ENCODE data around the gene TMEM53.

Gene TMEM53

GRCh38 chr1:44606701-44607281 is 67.5 kb downstream of the TMEM53 start (continued):
- TF ChIP-seq, protein P1, sequence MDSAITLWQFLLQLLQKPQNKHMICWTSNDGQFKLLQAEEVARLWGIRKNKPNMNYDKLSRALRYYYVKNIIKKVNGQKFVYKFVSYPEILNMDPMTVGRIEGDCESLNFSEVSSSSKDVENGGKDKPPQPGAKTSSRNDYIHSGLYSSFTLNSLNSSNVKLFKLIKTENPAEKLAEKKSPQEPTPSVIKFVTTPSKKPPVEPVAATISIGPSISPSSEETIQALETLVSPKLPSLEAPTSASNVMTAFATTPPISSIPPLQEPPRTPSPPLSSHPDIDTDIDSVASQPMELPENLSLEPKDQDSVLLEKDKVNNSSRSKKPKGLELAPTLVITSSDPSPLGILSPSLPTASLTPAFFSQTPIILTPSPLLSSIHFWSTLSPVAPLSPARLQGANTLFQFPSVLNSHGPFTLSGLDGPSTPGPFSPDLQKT (IDR thresholded peaks at IDR 0.05; ENCODE audit: borderline replicate concordance, low read depth, low read length): no peak
- TF ChIP-seq SP3 (tag by site-specific recombination; IDR thresholded peaks at IDR 0.05) (no peak), SCRT2 (tag by site-specific recombination; IDR thresholded peaks at IDR 0.05) (no peak), ZNF555 (tag by site-specific recombination; conservative IDR thresholded peaks at IDR 0.05) (no peak)
- TF ChIP-seq, protein P2, sequence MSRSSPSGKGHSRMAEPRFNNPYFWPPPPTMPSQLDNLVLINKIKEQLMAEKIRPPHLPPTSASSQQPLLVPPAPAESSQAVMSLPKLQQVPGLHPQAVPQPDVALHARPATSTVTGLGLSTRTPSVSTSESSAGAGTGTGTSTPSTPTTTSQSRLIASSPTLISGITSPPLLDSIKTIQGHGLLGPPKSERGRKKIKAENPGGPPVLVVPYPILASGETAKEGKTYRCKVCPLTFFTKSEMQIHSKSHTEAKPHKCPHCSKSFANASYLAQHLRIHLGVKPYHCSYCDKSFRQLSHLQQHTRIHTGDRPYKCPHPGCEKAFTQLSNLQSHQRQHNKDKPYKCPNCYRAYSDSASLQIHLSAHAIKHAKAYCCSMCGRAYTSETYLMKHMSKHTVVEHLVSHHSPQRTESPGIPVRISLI (tag by site-specific recombination; IDR thresholded peaks at IDR 0.05): no peak

GRCh38 chr1:44605914-44606615 is 68.2 kb downstream of the TMEM53 start:
- POLR2A ChIA-PET: no interaction called here
- no peak for TF ChIP-seq ZFHX2 (tag by site-specific recombination; conservative IDR thresholded peaks at IDR 0.05)
- TF ChIP-seq FEZF1 (tag by site-specific recombination; IDR thresholded peaks at IDR 0.05): no peak
- TF ChIP-seq, protein P3, sequence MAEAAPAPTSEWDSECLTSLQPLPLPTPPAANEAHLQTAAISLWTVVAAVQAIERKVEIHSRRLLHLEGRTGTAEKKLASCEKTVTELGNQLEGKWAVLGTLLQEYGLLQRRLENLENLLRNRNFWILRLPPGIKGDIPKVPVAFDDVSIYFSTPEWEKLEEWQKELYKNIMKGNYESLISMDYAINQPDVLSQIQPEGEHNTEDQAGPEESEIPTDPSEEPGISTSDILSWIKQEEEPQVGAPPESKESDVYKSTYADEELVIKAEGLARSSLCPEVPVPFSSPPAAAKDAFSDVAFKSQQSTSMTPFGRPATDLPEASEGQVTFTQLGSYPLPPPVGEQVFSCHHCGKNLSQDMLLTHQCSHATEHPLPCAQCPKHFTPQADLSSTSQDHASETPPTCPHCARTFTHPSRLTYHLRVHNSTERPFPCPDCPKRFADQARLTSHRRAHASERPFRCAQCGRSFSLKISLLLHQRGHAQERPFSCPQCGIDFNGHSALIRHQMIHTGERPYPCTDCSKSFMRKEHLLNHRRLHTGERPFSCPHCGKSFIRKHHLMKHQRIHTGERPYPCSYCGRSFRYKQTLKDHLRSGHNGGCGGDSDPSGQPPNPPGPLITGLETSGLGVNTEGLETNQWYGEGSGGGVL (tag by site-specific recombination; IDR thresholded peaks at IDR 0.05): no peak
- no peak for TF ChIP-seq ZIC2 (tag by site-specific recombination; IDR thresholded peaks at IDR 0.05)
- TF ChIP-seq ZNF530 (tag by site-specific recombination; IDR thresholded peaks at IDR 0.05; ENCODE audit: low read depth): no peak
- no peak for TF ChIP-seq ZBTB1 (tag by site-specific recombination; IDR thresholded peaks at IDR 0.05)
- TF ChIP-seq ZNF341 (tag by site-specific recombination; IDR thresholded peaks at IDR 0.05; ENCODE audit: low read depth): 0 out of 2 replicates have a peak, but pooled peaks have one; percentile 12
- TF ChIP-seq ATF2 (tag by site-specific recombination; IDR thresholded peaks at IDR 0.05; ENCODE audit: low read depth): no peak; the same call in 1 of the 2 replicates
- TF ChIP-seq SP3 (tag by site-specific recombination; IDR thresholded peaks at IDR 0.05): no peak
- TF ChIP-seq ZNF366 (tag by site-specific recombination; conservative IDR thresholded peaks at IDR 0.05): 0 out of 2 replicates have a peak, but pooled peaks have one; percentile 20
- CTCF ChIA-PET: interaction anchor here (0.6 to 6.4 kb wide), 4 partner anchors 46 to 601 kb away, joined by 3 to 85 read pairs (median 6); no protein-coding TSS in a partner anchor
- peaks cover 19% of the 10 kb centered on the region for H3K4me1 ChIP-seq (ENCODE audit: control insufficient read depth, insufficient read depth, low read length)
- H3K9me3 ChIP-seq (ENCODE audit: control insufficient read depth, insufficient read depth, low read depth, low read length): no peaks in the 10 kb centered on the region
- H3K27ac ChIP-seq (ENCODE audit: extremely low read depth, low read depth, low read length): no peak overlapping the region
- no peaks in the 10 kb centered on the region for H3K36me3 ChIP-seq (ENCODE audit: control insufficient read depth in 2 of 2, insufficient read depth in 1 of 2, low read length in 2 of 2)
- H3K4me3 ChIP-seq (ENCODE audit: low read depth, low read length): no peak overlapping the region

DNA sequence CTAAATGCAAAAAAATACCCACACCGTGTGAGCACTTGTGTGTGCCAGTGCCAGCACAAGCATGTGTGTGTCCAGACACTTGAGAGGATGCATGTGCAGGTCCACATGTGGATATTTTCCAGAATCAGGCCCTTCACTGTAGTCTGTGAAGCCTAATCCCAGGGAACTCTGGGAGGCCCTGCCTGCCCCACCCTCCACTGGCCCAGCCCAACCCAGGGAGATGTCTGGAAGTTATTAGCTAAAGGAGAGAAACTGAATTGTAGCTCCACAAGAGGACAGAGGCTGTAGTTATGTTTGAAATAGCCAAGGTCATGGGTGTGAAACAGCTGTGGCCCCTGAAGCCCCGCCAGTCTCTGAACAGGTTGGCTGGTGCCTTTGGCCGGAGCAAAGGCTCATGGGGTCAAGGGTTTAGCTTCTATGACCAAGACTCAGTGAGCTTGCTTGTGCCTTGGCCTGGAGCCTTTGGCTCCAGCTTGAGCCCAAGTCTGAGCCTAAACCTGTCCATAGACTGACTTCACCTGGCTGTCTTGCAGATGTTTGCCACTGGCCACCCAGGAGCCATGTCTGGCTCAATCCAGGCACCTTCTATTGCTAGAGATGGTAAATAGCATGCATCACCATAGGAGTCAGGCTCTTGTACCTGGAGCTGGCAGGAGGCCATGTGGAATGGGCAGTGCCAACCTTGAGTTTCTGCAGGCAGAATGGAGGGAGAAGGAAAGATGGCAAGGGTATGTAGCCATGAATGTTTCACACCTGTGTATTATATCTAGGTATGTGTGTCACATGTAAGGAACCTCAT is 69.9 kb downstream of the TMEM53 start:
- Histone ChIP-seq H3K36me3 (ENCODE audit: control insufficient read depth in 2 of 2, insufficient read depth in 1 of 2, low read length in 2 of 2) (no peaks in the 10 kb centered on the region), H3K9me3 (ENCODE audit: control insufficient read depth, insufficient read depth, low read depth, low read length) (no peaks in the 10 kb centered on the region), H3K4me1 (ENCODE audit: control insufficient read depth, insufficient read depth, low read length) (peaks cover 19% of the 10 kb centered on the region), H3K4me3 (ENCODE audit: low read depth, low read length) (no peak overlapping the region), H3K27ac (ENCODE audit: extremely low read depth, low read depth, low read length) (peak overlapping the region; percentile 16; the same call in 1 of the 2 replicates)
- POLR2A ChIA-PET: no interaction called here
- CTCF ChIA-PET: interaction anchor here (0.6 to 3.6 kb wide), 8 partner anchors 10 to 423 kb away, joined by 3 to 13 read pairs (median 4); no protein-coding TSS in a partner anchor
- TF ChIP-seq ZSCAN4 (tag by site-specific recombination; IDR thresholded peaks at IDR 0.05) (0 out of 2 replicates have a peak, but pooled peaks have one; percentile 12), MEIS1 (CRISPR knock-in tag; IDR thresholded peaks at IDR 0.05; ENCODE audit: borderline replicate concordance) (no peak), ZNF174 (tag by site-specific recombination; IDR thresholded peaks at IDR 0.05) (no peak), ZBTB20 (tag by site-specific recombination; IDR thresholded peaks at IDR 0.05) (no peak), ATF2 (tag by site-specific recombination; IDR thresholded peaks at IDR 0.05; ENCODE audit: low read depth) (no peak), FEZF1 (tag by site-specific recombination; IDR thresholded peaks at IDR 0.05) (no peak)
- TF ChIP-seq, protein P4, sequence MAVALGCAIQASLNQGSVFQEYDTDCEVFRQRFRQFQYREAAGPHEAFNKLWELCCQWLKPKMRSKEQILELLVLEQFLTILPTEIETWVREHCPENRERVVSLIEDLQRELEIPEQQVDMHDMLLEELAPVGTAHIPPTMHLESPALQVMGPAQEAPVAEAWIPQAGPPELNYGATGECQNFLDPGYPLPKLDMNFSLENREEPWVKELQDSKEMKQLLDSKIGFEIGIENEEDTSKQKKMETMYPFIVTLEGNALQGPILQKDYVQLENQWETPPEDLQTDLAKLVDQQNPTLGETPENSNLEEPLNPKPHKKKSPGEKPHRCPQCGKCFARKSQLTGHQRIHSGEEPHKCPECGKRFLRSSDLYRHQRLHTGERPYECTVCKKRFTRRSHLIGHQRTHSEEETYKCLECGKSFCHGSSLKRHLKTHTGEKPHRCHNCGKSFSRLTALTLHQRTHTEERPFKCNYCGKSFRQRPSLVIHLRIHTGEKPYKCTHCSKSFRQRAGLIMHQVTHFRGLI (tag by site-specific recombination; IDR thresholded peaks at IDR 0.05): peak; percentile 91

All from HEK293 (cell line).